Common myeloid progenitor, CD34-positive (primary cell): ENCODE data around the gene TRIM52.
A peak's percentile ranks its signal among the peaks of the same experiment; 100 is the strongest.
"Not testable (repeated sequence)": the region's sequence is repeated elsewhere in the genome, so short reads cannot be mapped to it uniquely, and the experiment has no call there.

Source experiments
- CTCF ChIA-PET: fragments of 350-600 bp; sonication (Branson Sonifier 250); formaldehyde crosslinking; loops from one replicate; lab custom pipeline; 2021; ENCODE audit warnings: antibody characterized with exemption; lab: Charles Lee
- POLR2A ChIA-PET: fragments of 350-600 bp; sonication (Branson Sonifier 250); formaldehyde crosslinking; loops from one replicate; lab custom pipeline; 2021; ENCODE audit warnings: antibody characterized with exemption; lab: Charles Lee
- DNase-seq, 3 donors: peaks; one replicate each; pipeline versions ENCODE4 v3.0.0 to v3.0.0-alpha.2; 2013
- H3K27ac ChIP-seq, 2 experiments: 1 replicate in 1 of 2; 2 replicates in 1 of 2; pipeline ENCODE4 v1.7.0; 2013; ENCODE audit warnings: inconsistent platforms in 2 of 2, low read length in 2 of 2, mild to moderate bottlenecking in 2 of 2, low read depth in 1 of 2, moderate library complexity in 1 of 2; ENCODE audit not compliant: severe bottlenecking in 2 of 2, insufficient read depth in 1 of 2, poor library complexity in 1 of 2
- H3K27me3 ChIP-seq, 5 experiments: replicated peaks in 2 of 5; 1 replicate in 3 of 5; 2 replicates in 2 of 5; pipeline versions ENCODE4 v1.6.1 to v1.7.0; 2013; ENCODE audit warnings: low read length in 4 of 5, mild to moderate bottlenecking in 2 of 5, moderate library complexity in 2 of 5, inconsistent platforms in 1 of 5; ENCODE audit not compliant: insufficient read depth in 5 of 5, control insufficient read depth in 4 of 5
- H3K36me3 ChIP-seq, 4 experiments: 1 replicate in 2 of 4; 2 replicates in 2 of 4; pipeline versions ENCODE4 v1.6.1 to v1.7.0; 2013; ENCODE audit warnings: low read length in 3 of 4, control low read depth in 1 of 4, mild to moderate bottlenecking in 1 of 4; ENCODE audit not compliant: control insufficient read depth in 4 of 4, insufficient read depth in 4 of 4
- H3K4me1 ChIP-seq, 4 experiments: 1 replicate in 3 of 4; 2 replicates in 1 of 4; pipeline versions ENCODE4 v1.6.1 to v1.7.1; 2013; ENCODE audit warnings: low read length in 3 of 4, mild to moderate bottlenecking in 3 of 4, control low read depth in 1 of 4, inconsistent platforms in 1 of 4, moderate library complexity in 1 of 4; ENCODE audit not compliant: control insufficient read depth in 4 of 4, insufficient read depth in 4 of 4; ENCODE audit errors: control extremely low read depth in 1 of 4
- H3K4me3 ChIP-seq, 7 experiments: 1 replicate in 4 of 7; 2 replicates in 3 of 7; pipeline versions ENCODE4 v1.5.1 to v1.7.0; 2013; ENCODE audit warnings: mild to moderate bottlenecking in 7 of 7, low read length in 6 of 7, moderate library complexity in 6 of 7, inconsistent platforms in 2 of 7, low read depth in 2 of 7, control low read depth in 1 of 7; ENCODE audit not compliant: insufficient read depth in 4 of 7, control insufficient read depth in 1 of 7; ENCODE audit errors: extremely low read depth in 1 of 7
- H3K9me3 ChIP-seq, 5 experiments: 1 replicate in 4 of 5; 2 replicates in 1 of 5; pipeline versions ENCODE4 v1.6.1 to v1.7.1; 2013; ENCODE audit warnings: low read length in 4 of 5, mild to moderate bottlenecking in 2 of 5, inconsistent platforms in 1 of 5, low read depth in 1 of 5, moderate library complexity in 1 of 5; ENCODE audit not compliant: control insufficient read depth in 4 of 5, insufficient read depth in 2 of 5; ENCODE audit errors: control extremely low read depth in 1 of 5
- WGBS: methylation state at CpG from one replicate; pipeline ENCODE4 v1.1.5; 2013; ENCODE audit not compliant: insufficient coverage; 5-methylcytosine and 5-hydroxymethylcytosine counted together

TRIM52 gene

GRCh38 chr5:181282415-181282814 lies 21.5 kb upstream of the TRIM52 start:
- 87% methylated on average over 10 of the region's 16 CpGs for WGBS
- H3K27me3 ChIP-seq, CTCF ChIA-PET, H3K36me3 ChIP-seq, H3K9me3 ChIP-seq, H3K4me1 ChIP-seq, DNase-seq, POLR2A ChIA-PET, H3K4me3 ChIP-seq, H3K27ac ChIP-seq: not testable (repeated sequence)

GRCh38 chr5:181281984-181282316 lies 21.0 kb upstream of the TRIM52 start:
- H3K27me3 ChIP-seq = no peaks in the 10 kb centered on the region
- CTCF ChIA-PET = no interaction called here
- DNase-seq = no peak
- H3K36me3 ChIP-seq = no peaks in the 10 kb centered on the region
- WGBS = 95% methylated on average over 16 of the region's 18 CpGs
- no peaks in the 10 kb centered on the region for H3K9me3 ChIP-seq
- H3K4me3 ChIP-seq = no peak overlapping the region
- POLR2A ChIA-PET = no interaction called here
- H3K27ac ChIP-seq = no peak overlapping the region
- H3K4me1 ChIP-seq = no peaks in the 10 kb centered on the region

GRCh38 chr5:181281077-181281983 lies 20.4 kb upstream of the TRIM52 start:
- H3K27ac ChIP-seq = no peak overlapping the region
- H3K36me3 ChIP-seq = no peaks in the 10 kb centered on the region
- peak in 2 of 3 donors; percentile 17 to 40 for DNase-seq
- 96% methylated on average over 38 of the region's 40 CpGs for WGBS
- no peaks in the 10 kb centered on the region for H3K9me3 ChIP-seq
- CTCF ChIA-PET = no interaction called here
- no peaks in the 10 kb centered on the region for H3K27me3 ChIP-seq
- POLR2A ChIA-PET = no interaction called here
- H3K4me3 ChIP-seq = no peak overlapping the region
- H3K4me1 ChIP-seq = no peaks in the 10 kb centered on the region

GRCh38 chr5:181280251-181280762 lies 19.4 kb upstream of the TRIM52 start:
- H3K27me3 ChIP-seq = no peaks in the 10 kb centered on the region
- H3K4me1 ChIP-seq = no peaks in the 10 kb centered on the region
- CTCF ChIA-PET = no interaction called here
- no peaks in the 10 kb centered on the region for H3K36me3 ChIP-seq
- H3K9me3 ChIP-seq = no peaks in the 10 kb centered on the region
- WGBS = 88% methylated on average over 7 of the region's 7 CpGs
- DNase-seq = no peak
- H3K27ac ChIP-seq = no peak overlapping the region
- POLR2A ChIA-PET = no interaction called here
- no peak overlapping the region for H3K4me3 ChIP-seq

- H3K9me3 ChIP-seq, H3K27me3 ChIP-seq, H3K27ac ChIP-seq, CTCF ChIA-PET, H3K4me1 ChIP-seq, H3K36me3 ChIP-seq, POLR2A ChIA-PET: not testable (repeated sequence)
- WGBS = 4% methylated on average over 20 of the region's 28 CpGs
- peak; percentile 36 to 52 (median 41) for DNase-seq
- H3K4me3 ChIP-seq = peak overlapping the region in 1 of 7 experiments; percentile 28
Measured at GRCh38 chr5:181273433-181273744, 12.4 kb upstream of the TRIM52 start.

- Histone ChIP-seq H3K27me3 (no peaks in the 10 kb centered on the region), H3K27ac (no peak overlapping the region), H3K4me1 (no peaks in the 10 kb centered on the region), H3K4me3 (no peak overlapping the region), H3K36me3 (no peaks in the 10 kb centered on the region), H3K9me3 (no peaks in the 10 kb centered on the region)
- WGBS = 100% methylated on average over 1 of the region's 3 CpGs
- POLR2A ChIA-PET = no interaction called here
- no peak for DNase-seq
- CTCF ChIA-PET = no interaction called here
Measured at GRCh38 chr5:181271081-181271480, 10.1 kb upstream of the TRIM52 start.

- H3K4me3 ChIP-seq, H3K36me3 ChIP-seq, H3K4me1 ChIP-seq, H3K27ac ChIP-seq, POLR2A ChIA-PET, H3K27me3 ChIP-seq, DNase-seq, H3K9me3 ChIP-seq, CTCF ChIA-PET: not testable (repeated sequence)
- WGBS = 98% methylated on average over 10 of the region's 12 CpGs
Measured at GRCh38 chr5:181267907-181268306, 7.0 kb upstream of the TRIM52 start.
